Endothelial cell of umbilical vein (primary cell): ENCODE data around the gene MMUT. TPM values are rescaled to one million over a fixed set of nuclear protein-coding genes. Genes with fewer than 3 reads are reported as not detected.

ENCODE experiments used
- BruUV-seq: library from RNA; stranded (reverse); fragments of 400-500 nt; replicated peaks from 2 replicates; lab custom pipeline; 2021; lab: Mats Ljungman, UMichigan
- CTCF ChIA-PET: fragments of 300-600, 350-600 bp; sonication (Branson Sonifier 250); formaldehyde crosslinking; loops from one replicate; lab custom pipeline; 2021; ENCODE audit warnings: antibody characterized with exemption, inconsistent platforms; lab: Charles Lee
- POLR2A ChIA-PET: fragments of 300-600, 350-600 bp; sonication (Branson Sonifier 250); formaldehyde crosslinking; loops from one replicate; lab custom pipeline; 2021; ENCODE audit warnings: antibody characterized with exemption, inconsistent platforms; lab: Charles Lee
- DNase-seq: peaks from one replicate; pipeline ENCODE4 v3.0.0-alpha.2; 2011; ENCODE audit warnings: low read depth, low spot score
- FAIRE-seq: peaks from 2 replicates; lab custom pipeline; 2011; peaks lifted over from hg19 to GRCh38; lab: Jason Lieb, UNC
- H2AFZ ChIP-seq: 2 replicates; pipeline ENCODE4 v1.6.0; 2012; ENCODE audit warnings: low read depth, low read length, control low read depth, inconsistent platforms
- H3K27ac ChIP-seq: 2 replicates; pipeline ENCODE4 v1.5.1; 2011; ENCODE audit warnings: low read depth, mild to moderate bottlenecking, control low read depth, low read length, moderate library complexity; ENCODE audit not compliant: insufficient read depth
- H3K27me3 ChIP-seq, 2 experiments: 2 replicates each; pipeline versions ENCODE4 v1.6.0 to v1.6.1; 2011; ENCODE audit warnings: low read length in 2 of 2, mixed read lengths in 1 of 2; ENCODE audit not compliant: control insufficient read depth in 2 of 2, insufficient read depth in 2 of 2
- H3K36me3 ChIP-seq, 2 experiments: 2 replicates in 1 of 2; 3 replicates in 1 of 2; pipeline ENCODE4 v1.5.1; 2011; ENCODE audit warnings: low read length in 2 of 2, mild to moderate bottlenecking in 1 of 2, moderate library complexity in 1 of 2; ENCODE audit not compliant: control insufficient read depth in 2 of 2, insufficient read depth in 2 of 2; ENCODE audit errors: extremely low read depth in 1 of 2
- H3K4me1 ChIP-seq: 3 replicates; pipeline ENCODE4 v1.5.1; 2011; ENCODE audit warnings: mild to moderate bottlenecking, low read length; ENCODE audit not compliant: control insufficient read depth, insufficient read depth; ENCODE audit errors: extremely low read depth
- H3K4me2 ChIP-seq: 2 replicates; pipeline ENCODE4 v1.6.1; 2011; ENCODE audit warnings: low read length, control low read depth, mixed read lengths; ENCODE audit not compliant: insufficient read depth
- H3K4me3 ChIP-seq, 3 experiments: fragments of 200-600 bp in 1 of 3; sonication (generic), shearing (Covaris generic) in 1 of 3; replicated peaks in 1 of 3; 2 replicates each; pipeline ENCODE4 v1.5.1; 2011 to 2016; ENCODE audit warnings: control low read depth in 3 of 3, low read length in 3 of 3, mild to moderate bottlenecking in 2 of 3, inconsistent platforms in 1 of 3, low read depth in 1 of 3, moderate library complexity in 1 of 3; ENCODE audit not compliant: insufficient read depth in 1 of 3
- H3K79me2 ChIP-seq: 2 replicates; pipeline ENCODE4 v1.6.0; 2012; ENCODE audit warnings: low read length, inconsistent platforms; ENCODE audit not compliant: control insufficient read depth, insufficient read depth
- H3K9ac ChIP-seq: replicated peaks from 2 replicates; pipeline ENCODE3; 2011; ENCODE audit warnings: low read length, control low read depth; ENCODE audit not compliant: insufficient read depth; ENCODE audit errors: extremely low read depth
- H3K9me1 ChIP-seq: replicated peaks from 3 replicates; pipeline ENCODE4 v1.6.0; 2011; ENCODE audit warnings: mild to moderate bottlenecking, low read length; ENCODE audit not compliant: control insufficient read depth, insufficient read depth; ENCODE audit errors: extremely low read depth
- H3K9me3 ChIP-seq: replicated peaks from 2 replicates; pipeline ENCODE4 v1.5.1; 2012; ENCODE audit warnings: low read length, inconsistent platforms; ENCODE audit not compliant: control insufficient read depth, insufficient read depth
- H4K20me1 ChIP-seq: replicated peaks from 2 replicates; pipeline ENCODE3; 2011; ENCODE audit warnings: mild to moderate bottlenecking, low read length; ENCODE audit not compliant: control insufficient read depth, insufficient read depth; ENCODE audit errors: extremely low read depth
- EZH2 ChIP-seq: IDR thresholded peaks from 2 replicates; pipeline ENCODE4 v1.6.1; 2012; ENCODE audit warnings: borderline replicate concordance, low read depth, mild to moderate bottlenecking, moderate library complexity, low read length, inconsistent platforms; ENCODE audit not compliant: severe bottlenecking
- GATA2 ChIP-seq: IDR thresholded peaks from 2 replicates; pipeline ENCODE4 v1.7.0; 2011; ENCODE audit warnings: low read depth, mild to moderate bottlenecking, moderate library complexity, mixed read lengths, low read length; ENCODE audit not compliant: insufficient read length, insufficient read depth
- JUN ChIP-seq: IDR thresholded peaks from 2 replicates; pipeline ENCODE4 v1.6.1; 2011; ENCODE audit warnings: borderline replicate concordance, low read depth; ENCODE audit not compliant: insufficient read length, insufficient read depth
- MAX ChIP-seq: IDR thresholded peaks from 2 replicates; pipeline ENCODE4 v1.6.1; 2011; ENCODE audit not compliant: insufficient read depth, insufficient read length
- MYC ChIP-seq: IDR thresholded peaks from one replicate; pipeline ENCODE4 v1.6.1; 2011; ENCODE audit warnings: mild to moderate bottlenecking, low read depth, low read length
- POLR2A ChIP-seq: IDR thresholded peaks from 2 replicates; pipeline ENCODE4 v1.6.1; 2012; ENCODE audit warnings: low read depth, mild to moderate bottlenecking, control low read depth, low read length
- POLR2AphosphoS5 ChIP-seq: IDR thresholded peaks from 2 replicates; pipeline ENCODE4 v1.6.1; 2012; ENCODE audit warnings: low read depth, mild to moderate bottlenecking, control low read depth, low read length, moderate library complexity; ENCODE audit not compliant: insufficient read depth
- dilution Hi-C: fragments of 300-500 bp; cut with MboI; formaldehyde crosslinking; loops from one replicate; pipeline ENCODE4 v1.15.0; 2019; ENCODE audit warnings: low sequenced_read_pairs; ENCODE audit not compliant: extremely low pct_ligation_motif_present
- intact Hi-C: fragments of 100-400 bp; cut with micrococcal nuclease; formaldehyde crosslinking; loops from one replicate; pipeline ENCODE4 v1.10.0; 2022
- polyA plus RNA-seq, 4 experiments: library from polyadenylated mRNA; depleted of rRNA in 3 of 4; stranded (reverse) in 3 of 4; unstranded in 1 of 4; fragments of >200 nt; gene quantifications; 2 replicates each; pipeline versions ENCODE4 v1.2.1 to v1.2.3, GENCODE V29; 2011 to 2012; ENCODE audit warnings: missing spikeins in 1 of 4
- total RNA-seq: library from RNA; stranded (reverse); gene quantifications from 2 replicates; pipeline ENCODE4 v1.2.3, GENCODE V29; 2021
- TF ChIP-seq, protein P1 (sequence below), 2 donors: IDR thresholded peaks; 1 replicate in 1 of 2; 2 replicates in 1 of 2; pipeline ENCODE4 v1.5.1; 2011; ENCODE audit warnings: low read length in 2 of 2, mild to moderate bottlenecking in 2 of 2, moderate library complexity in 2 of 2, control low read depth in 1 of 2, inconsistent platforms in 1 of 2, low read depth in 1 of 2; ENCODE audit not compliant: insufficient read depth in 1 of 2; ENCODE audit errors: extremely low read depth in 1 of 2

MMUT gene
- total and polyA plus RNA-seq, 2 donors (not counting 3 experiments of a cell fraction or from before 2014, with no cell fraction given): 7.8 to 15.7 TPM

- Histone ChIP-seq H3K79me2 (no peaks in the 10 kb centered on the region), H3K27me3 (no peaks in the 10 kb centered on the region), H3K27ac (no peak overlapping the region), H4K20me1 (no peaks in the 10 kb centered on the region), H2AFZ (no peak overlapping the region), H3K4me2 (no peak overlapping the region), H3K4me1 (peaks cover 2% of the 10 kb centered on the region), H3K36me3 (peaks cover 3 to 5% of the 10 kb centered on the region in 2 experiments), H3K9ac (no peak overlapping the region), H3K9me3 (no peaks in the 10 kb centered on the region), H3K9me1 (no peaks in the 10 kb centered on the region), H3K4me3 (no peak overlapping the region)
- no peak for FAIRE-seq
- CTCF ChIA-PET: interaction anchor here (0.7 to 1.6 kb wide), 2 partner anchors 193 to 1642 kb away, joined by 3 to 5 read pairs; no protein-coding TSS in a partner anchor
- POLR2A ChIA-PET: no interaction called here
- intact Hi-C loops (no loop called here), dilution Hi-C loops (no loop called here)
- BruUV-seq: no TSS peak
- DNase-seq: no peak
- TF ChIP-seq MAX (no peak), POLR2AphosphoS5 (no peak), POLR2A (no peak), GATA2 (no peak)
- TF ChIP-seq, protein P1, sequence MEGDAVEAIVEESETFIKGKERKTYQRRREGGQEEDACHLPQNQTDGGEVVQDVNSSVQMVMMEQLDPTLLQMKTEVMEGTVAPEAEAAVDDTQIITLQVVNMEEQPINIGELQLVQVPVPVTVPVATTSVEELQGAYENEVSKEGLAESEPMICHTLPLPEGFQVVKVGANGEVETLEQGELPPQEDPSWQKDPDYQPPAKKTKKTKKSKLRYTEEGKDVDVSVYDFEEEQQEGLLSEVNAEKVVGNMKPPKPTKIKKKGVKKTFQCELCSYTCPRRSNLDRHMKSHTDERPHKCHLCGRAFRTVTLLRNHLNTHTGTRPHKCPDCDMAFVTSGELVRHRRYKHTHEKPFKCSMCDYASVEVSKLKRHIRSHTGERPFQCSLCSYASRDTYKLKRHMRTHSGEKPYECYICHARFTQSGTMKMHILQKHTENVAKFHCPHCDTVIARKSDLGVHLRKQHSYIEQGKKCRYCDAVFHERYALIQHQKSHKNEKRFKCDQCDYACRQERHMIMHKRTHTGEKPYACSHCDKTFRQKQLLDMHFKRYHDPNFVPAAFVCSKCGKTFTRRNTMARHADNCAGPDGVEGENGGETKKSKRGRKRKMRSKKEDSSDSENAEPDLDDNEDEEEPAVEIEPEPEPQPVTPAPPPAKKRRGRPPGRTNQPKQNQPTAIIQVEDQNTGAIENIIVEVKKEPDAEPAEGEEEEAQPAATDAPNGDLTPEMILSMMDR (IDR thresholded peaks at IDR 0.05; ENCODE audit: extremely low read depth in 1 of 2, insufficient read depth in 1 of 2, low read depth in 1 of 2, low read length in 2 of 2): no peak
Observed at GRCh38 chr6:49430187-49430586, 32.9 kb downstream of the MMUT start.

- H3K27ac ChIP-seq: no peak overlapping the region
- no peak overlapping the region for H3K4me2 ChIP-seq
- no peaks in the 10 kb centered on the region for H4K20me1 ChIP-seq
- POLR2A ChIA-PET: no interaction called here
- H3K9me3 ChIP-seq: no peaks in the 10 kb centered on the region
- peak; percentile 14 for DNase-seq
- TF ChIP-seq EZH2: no peak
- no peak for TF ChIP-seq JUN
- no peak for TF ChIP-seq MAX
- no peak for TF ChIP-seq GATA2
- TF ChIP-seq MYC: no peak
- TF ChIP-seq, protein P1 (IDR thresholded peaks at IDR 0.05; ENCODE audit: extremely low read depth in 1 of 2, insufficient read depth in 1 of 2, low read depth in 1 of 2, low read length in 2 of 2): no peak
- no peak for FAIRE-seq
- no peaks in the 10 kb centered on the region for H3K27me3 ChIP-seq
- no peaks in the 10 kb centered on the region for H3K4me1 ChIP-seq
- CTCF ChIA-PET: interaction anchor here (1.1 kb wide), 1 partner anchor 10 kb away, joined by 3 read pairs; no protein-coding TSS in a partner anchor
- intact Hi-C loops: loop anchor here (1.0 to 5.0 kb wide), 3 partner anchors 232 to 1636 kb away; no protein-coding TSS in a partner anchor
- no peak overlapping the region for H3K4me3 ChIP-seq
- no TSS peak for BruUV-seq
- H3K9me1 ChIP-seq: no peaks in the 10 kb centered on the region
- H3K36me3 ChIP-seq: no peaks in the 10 kb centered on the region
- H2AFZ ChIP-seq: no peak overlapping the region
- no peak overlapping the region for H3K9ac ChIP-seq
- H3K79me2 ChIP-seq: no peaks in the 10 kb centered on the region
- dilution Hi-C loops: no loop called here
Observed at GRCh38 chr6:49423817-49424216, 39.2 kb downstream of the MMUT start.
